Uterus (tissue), 2 donors: ENCODE data around the gene SCN4A.

Experiments
- CTCF ChIP-seq, 4 experiments: fragments of 200-600 bp in 2 of 4; fragments of 450-650 bp in 2 of 4; sonication (generic) in 2 of 4; IDR thresholded peaks; one replicate each; pipeline ENCODE4 v1.5.1; 2016 to 2019; ENCODE audit warnings: antibody characterized with exemption in 4 of 4, mild to moderate bottlenecking in 2 of 4, moderate library complexity in 1 of 4
- POLR2A ChIP-seq, 2 donors: fragments of 450-650 bp; IDR thresholded peaks; one replicate each; pipeline ENCODE4 v1.6.1; 2016; ENCODE audit warnings: antibody characterized with exemption in 2 of 2, mild to moderate bottlenecking in 1 of 2, moderate library complexity in 1 of 2

- TF ChIP-seq CTCF (IDR thresholded peaks at IDR 0.05) (no peak), POLR2A (IDR thresholded peaks at IDR 0.05) (no peak)
Measured at GRCh38 chr17:63939401-63939800, 33.3 kb downstream of the SCN4A start.
